HEK293T (cell line): Measurements from ENCODE around the gene FPGS.

Experiments
- BHLHE40 ChIP-seq: fragments of 450-650 bp; IDR thresholded peaks from 2 replicates; pipeline ENCODE4 v1.6.1; 2016; ENCODE audit warnings: mild to moderate bottlenecking, moderate library complexity, borderline replicate concordance
- CTBP1 ChIP-seq: fragments of 450-650 bp; IDR thresholded peaks from 2 replicates; pipeline ENCODE4 v1.6.1; 2016; ENCODE audit warnings: borderline replicate concordance
- ELF4 ChIP-seq: fragments of 450-650 bp; IDR thresholded peaks from 2 replicates; pipeline ENCODE4 v1.6.1; 2017; ENCODE audit warnings: antibody characterized with exemption
- FOXA1 ChIP-seq: fragments of 450-650 bp; IDR thresholded peaks from 2 replicates; pipeline ENCODE4 v1.6.1; 2016; ENCODE audit warnings: mild to moderate bottlenecking
- FOXM1 ChIP-seq: fragments of 450-650 bp; IDR thresholded peaks from 2 replicates; pipeline ENCODE4 v1.6.1; 2017; ENCODE audit warnings: mild to moderate bottlenecking, borderline replicate concordance
- HDGF ChIP-seq: fragments of 450-650 bp; IDR thresholded peaks from 2 replicates; pipeline ENCODE4 v1.6.1; 2017; ENCODE audit warnings: antibody characterized with exemption, borderline replicate concordance
- L3MBTL2 ChIP-seq: fragments of 450-650 bp; conservative IDR thresholded peaks from 2 replicates; pipeline ENCODE4 v1.6.1; 2016; ENCODE audit warnings: mild to moderate bottlenecking
- NFRKB ChIP-seq: fragments of 450-650 bp; IDR thresholded peaks from 2 replicates; pipeline ENCODE4 v1.6.1; 2016; ENCODE audit warnings: mild to moderate bottlenecking, moderate library complexity
- PKNOX1 ChIP-seq: fragments of 450-650 bp; IDR thresholded peaks from 2 replicates; pipeline ENCODE4 v1.6.1; 2016
- SP1 ChIP-seq: fragments of 450-650 bp; IDR thresholded peaks from 2 replicates; pipeline ENCODE4 v1.6.1; 2017
- SUZ12 ChIP-seq: fragments of 450-650 bp; IDR thresholded peaks from 2 replicates; pipeline ENCODE4 v1.6.1; 2016; ENCODE audit warnings: mild to moderate bottlenecking
- TARDBP ChIP-seq: fragments of 450-650 bp; IDR thresholded peaks from 2 replicates; pipeline ENCODE4 v1.6.1; 2016
- ZNF384 ChIP-seq: fragments of 450-650 bp; IDR thresholded peaks from 2 replicates; pipeline ENCODE4 v1.6.1; 2016

DNA sequence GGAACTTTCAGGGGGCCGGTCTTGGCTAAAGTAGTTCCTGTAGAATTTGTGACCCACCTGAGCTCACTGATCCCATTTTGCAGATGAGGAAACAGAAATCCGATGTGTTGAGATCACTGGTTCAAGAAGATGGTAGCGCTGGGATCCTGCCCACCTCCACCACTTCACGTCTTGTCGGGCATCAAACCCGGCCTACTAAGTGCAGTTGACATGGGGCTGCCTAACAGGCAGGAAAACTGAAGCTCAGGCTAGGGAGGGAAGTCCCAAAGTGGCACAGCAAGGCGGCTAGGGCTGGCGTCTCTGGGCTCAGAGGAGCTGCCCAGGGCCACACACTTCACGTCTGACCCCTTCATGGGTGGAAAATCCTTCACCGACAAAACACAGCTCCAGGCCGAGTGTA is 52.3 kb downstream of the FPGS start:
- TF ChIP-seq HDGF (no peak), SP1 (no peak), NFRKB (no peak), ELF4 (no peak), BHLHE40 (no peak), FOXM1 (no peak), TARDBP (no peak), FOXA1 (no peak), ZNF384 (no peak), CTBP1 (no peak), SUZ12 (no peak), L3MBTL2 (no peak), PKNOX1 (no peak)
